ENCODE results near the gene EVX2. TPM values are rescaled to one million over a fixed set of nuclear protein-coding genes. Genes with fewer than 3 reads are reported as not detected.

Gene EVX2
- total and polyA plus RNA-seq, 9 of the 15 experiments (the other 6 are each of a cell fraction or from before 2014, with no cell fraction given) = not detected

GRCh38 chr2:176097820-176098365, 14.1 kb upstream of the EVX2 start:
- under 1% methylated on average over 18 of the region's 18 CpGs for WGBS (ENCODE audit: insufficient coverage, low coverage, missing lambda C conversion rate)
- no peak for DNase-seq (ENCODE audit: extremely low read depth in 1 of 4, low spot score in 3 of 4)
- H3K36me3 ChIP-seq (ENCODE audit: control insufficient read depth, insufficient read depth, low read length) = no peaks in the 10 kb centered on the region
- FAIRE-seq = no peak
- H3K9me3 ChIP-seq (replicated peaks; ENCODE audit: control insufficient read depth, insufficient read depth, low read depth, low read length) = no peaks in the 10 kb centered on the region
- BruUV-seq (replicated peaks) = no TSS peak
- ATAC-seq = no peak; the same call in 2 of the 3 replicates
- no peaks in the 10 kb centered on the region for H3K79me2 ChIP-seq (ENCODE audit: control insufficient read depth, insufficient read depth, low read length)
- H3K4me2 ChIP-seq (ENCODE audit: insufficient read depth, low read length) = peak overlapping the region; percentile 72
- no peaks in the 10 kb centered on the region for H3K9me1 ChIP-seq (ENCODE audit: control insufficient read depth, insufficient read depth, low read length)
- peaks cover 8 to 29% of the 10 kb centered on the region in 2 experiments for H3K4me1 ChIP-seq (replicated peaks in 1 of 2; ENCODE audit: control insufficient read depth in 2 of 2, insufficient read depth in 2 of 2, low read length in 2 of 2)
- in situ Hi-C loops (cut with MboI) (loop anchor here (5.0 to 25.0 kb wide), 2 partner anchors 736 to 1061 kb away; no protein-coding TSS in a partner anchor), intact Hi-C loops (cut with micrococcal nuclease) (loop anchor here (1.0 to 5.0 kb wide), 6 partner anchors 221 to 1351 kb away; no protein-coding TSS in a partner anchor)
- no peak overlapping the region for H3K27ac ChIP-seq (ENCODE audit: extremely low read depth, low read depth, low read length)
- H3K4me3 ChIP-seq = no peak overlapping the region
- ChIA-PET CTCF (ENCODE audit: low intra/inter-chr PET ratio) (interaction anchor here (0.6 to 2.7 kb wide), 5 partner anchors 10 to 1067 kb away, joined by 3 to 13 read pairs (median 4); no protein-coding TSS in a partner anchor), POLR2A (interaction anchor here (0.6 to 0.7 kb wide), 2 partner anchors 696 to 926 kb away, joined by 3 read pairs; no protein-coding TSS in a partner anchor)
- H4K20me1 ChIP-seq (replicated peaks; ENCODE audit: control insufficient read depth, insufficient read depth, low read length) = peaks cover 17% of the 10 kb centered on the region; the same call in 1 of the 2 replicates
- H3K27me3 ChIP-seq (ENCODE audit: control insufficient read depth in 2 of 2, insufficient read depth in 2 of 2, low read length in 2 of 2) = peaks cover 77 to 82% of the 10 kb centered on the region in 2 experiments
- peak overlapping the region; percentile 79; the same call in 1 of the 2 replicates for H2AFZ ChIP-seq (ENCODE audit: low read depth, low read length)
- H3K9ac ChIP-seq (ENCODE audit: insufficient read depth in 1 of 2, low read depth in 2 of 2, low read length in 2 of 2) = peak overlapping the region in 1 of 2 experiments; percentile 92; a peak in 2 of 4 replicates
- TF ChIP-seq PHF20 (IDR thresholded peaks at IDR 0.05; ENCODE audit: partially characterized antibody) (no peak), IRF9 (tag; IDR thresholded peaks at IDR 0.05) (no peak), HDAC3 (IDR thresholded peaks at IDR 0.05; ENCODE audit: borderline replicate concordance, partially characterized antibody) (no peak), RBM14 (IDR thresholded peaks at IDR 0.05; ENCODE audit: borderline replicate concordance, insufficient read depth, low read depth, low read length) (no peak), ARHGAP35 (IDR thresholded peaks at IDR 0.05; ENCODE audit: partially characterized antibody) (no peak), CC2D1A (IDR thresholded peaks at IDR 0.05) (0 out of 2 replicates have a peak, but pooled peaks have one; percentile 0), GTF3C2 (IDR thresholded peaks at IDR 0.05; ENCODE audit: borderline replicate concordance, extremely low read depth, insufficient read length) (no peak), POLR3A (IDR thresholded peaks at IDR 0.05; ENCODE audit: borderline replicate concordance, extremely low read depth, insufficient read depth, insufficient read length) (no peak), BRF2 (IDR thresholded peaks at IDR 0.05; ENCODE audit: borderline replicate concordance, insufficient read depth, insufficient read length) (no peak), THAP12 (CRISPR knock-in tag; IDR thresholded peaks at IDR 0.05) (no peak), NRF1 (conservative IDR thresholded peaks at IDR 0.05 in 1 of 2, IDR thresholded peaks at IDR 0.05 in 1 of 2) (peak in 1 of 2 experiments; percentile 19; a peak in 1 of 4 replicates), ELF4 (CRISPR knock-in tag; IDR thresholded peaks at IDR 0.05) (0 out of 2 replicates have a peak, but pooled peaks have one; percentile 37), SRSF9 (IDR thresholded peaks at IDR 0.05; ENCODE audit: borderline replicate concordance, low read depth, low read length) (no peak)
